Body of pancreas (tissue), 4 donors: ENCODE measurements around the gene HDAC11.

Experiments
- CTCF ChIP-seq, 7 experiments: fragments of 450-650 bp in 4 of 7; fragments of 200-600 bp in 3 of 7; sonication (generic) in 3 of 7; IDR thresholded peaks; one replicate each; pipeline ENCODE4 v1.5.1; 2016 to 2019; ENCODE audit warnings: antibody characterized with exemption in 7 of 7
- POLR2A ChIP-seq, 3 donors: fragments of 450-650 bp; IDR thresholded peaks; one replicate each; pipeline ENCODE4 v1.6.1; 2016; ENCODE audit warnings: antibody characterized with exemption in 3 of 3, mild to moderate bottlenecking in 2 of 3

GRCh38 chr3:13532085-13532484 lies 52.0 kb downstream of the HDAC11 start:
- TF ChIP-seq POLR2A (IDR thresholded peaks at IDR 0.05) (no peak), CTCF (IDR thresholded peaks at IDR 0.05) (no peak)
